NT2/D1 (cell line): Measurements from ENCODE around the gene MALRD1.

Source experiments
- SUZ12 ChIP-seq: IDR thresholded peaks from 2 replicates; pipeline ENCODE4 v1.6.1; 2011; ENCODE audit not compliant: insufficient read length, insufficient read depth; ENCODE audit errors: extremely low read depth
- YY1 ChIP-seq: IDR thresholded peaks from 2 replicates; pipeline ENCODE4 v1.6.1; 2011; ENCODE audit not compliant: insufficient read length, insufficient read depth
- ZNF274 ChIP-seq: IDR thresholded peaks from 2 replicates; pipeline ENCODE4 v1.6.1; 2011; ENCODE audit warnings: mild to moderate bottlenecking, low read depth, low read length

- TF ChIP-seq YY1, result no peak
- no peak for TF ChIP-seq SUZ12
- TF ChIP-seq ZNF274, result no peak
Measured at GRCh38 chr10:19142967-19143366, 94.4 kb downstream of the MALRD1 start.
